Measurements from ENCODE around the gene PPM1D. TPM values are rescaled to one million over a fixed set of nuclear protein-coding genes. Genes with fewer than 3 reads are reported as not detected.

The PPM1D gene
- total and polyA plus RNA-seq, 2 donors (not counting 1 experiment from before 2014, with no cell fraction given): 6.5 to 27.2 TPM

DNA sequence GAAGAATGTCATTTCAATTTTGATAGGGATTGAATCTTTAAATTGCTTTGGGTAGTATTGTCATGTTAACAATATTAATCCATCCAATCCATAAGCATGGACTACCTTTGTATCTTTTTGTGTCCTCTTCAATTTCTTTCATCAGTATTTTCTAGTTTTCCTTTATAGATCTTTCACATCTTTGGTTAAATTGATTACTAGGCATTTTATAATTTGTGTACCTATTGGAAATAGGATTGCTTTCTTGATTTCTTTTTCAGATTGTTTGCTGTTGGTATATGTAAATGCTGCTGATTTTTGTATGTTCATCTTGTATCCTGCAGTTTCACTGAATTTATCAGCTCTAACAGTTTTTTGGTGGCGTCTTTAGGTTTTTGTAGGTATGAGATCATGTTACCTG lies 53.6 kb downstream of the PPM1D start:
- no peak overlapping the region for H3K4me2 ChIP-seq (replicated peaks; ENCODE audit: low read depth, low read length, poor library complexity, severe bottlenecking)
- H3K9me3 ChIP-seq (ENCODE audit: control extremely low read depth in 1 of 3, control insufficient read depth in 2 of 3, insufficient read depth in 1 of 3, low read length in 2 of 3): no peaks in the 10 kb centered on the region
- H3K79me2 ChIP-seq (ENCODE audit: control insufficient read depth, insufficient read depth, low read length): peaks cover 42% of the 10 kb centered on the region
- H3K9me3 Mint-ChIP-seq (ENCODE audit: insufficient read depth): no peaks in the 10 kb centered on the region
- no peak overlapping the region for H2AFZ ChIP-seq (ENCODE audit: insufficient read depth, low read depth, low read length, poor library complexity, severe bottlenecking)
- H3K27me3 ChIP-seq (replicated peaks in 1 of 4; ENCODE audit: control extremely low read depth in 1 of 4, control insufficient read depth in 3 of 4, insufficient read depth in 4 of 4, low read length in 3 of 4): no peaks in the 10 kb centered on the region
- H3K4me1 ChIP-seq (ENCODE audit: control insufficient read depth in 2 of 2, insufficient read depth in 2 of 2, low read length in 2 of 2): peaks cover 6 to 11% of the 10 kb centered on the region in 2 donors
- ATAC-seq (ENCODE audit: low read depth) (no peak), DNase-seq (no peak)
- TF ChIP-seq, protein P1, sequence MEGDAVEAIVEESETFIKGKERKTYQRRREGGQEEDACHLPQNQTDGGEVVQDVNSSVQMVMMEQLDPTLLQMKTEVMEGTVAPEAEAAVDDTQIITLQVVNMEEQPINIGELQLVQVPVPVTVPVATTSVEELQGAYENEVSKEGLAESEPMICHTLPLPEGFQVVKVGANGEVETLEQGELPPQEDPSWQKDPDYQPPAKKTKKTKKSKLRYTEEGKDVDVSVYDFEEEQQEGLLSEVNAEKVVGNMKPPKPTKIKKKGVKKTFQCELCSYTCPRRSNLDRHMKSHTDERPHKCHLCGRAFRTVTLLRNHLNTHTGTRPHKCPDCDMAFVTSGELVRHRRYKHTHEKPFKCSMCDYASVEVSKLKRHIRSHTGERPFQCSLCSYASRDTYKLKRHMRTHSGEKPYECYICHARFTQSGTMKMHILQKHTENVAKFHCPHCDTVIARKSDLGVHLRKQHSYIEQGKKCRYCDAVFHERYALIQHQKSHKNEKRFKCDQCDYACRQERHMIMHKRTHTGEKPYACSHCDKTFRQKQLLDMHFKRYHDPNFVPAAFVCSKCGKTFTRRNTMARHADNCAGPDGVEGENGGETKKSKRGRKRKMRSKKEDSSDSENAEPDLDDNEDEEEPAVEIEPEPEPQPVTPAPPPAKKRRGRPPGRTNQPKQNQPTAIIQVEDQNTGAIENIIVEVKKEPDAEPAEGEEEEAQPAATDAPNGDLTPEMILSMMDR (IDR thresholded peaks at IDR 0.05): no peak
- TF ChIP-seq EZH2 (IDR thresholded peaks at IDR 0.05; ENCODE audit: borderline replicate concordance, insufficient read depth, low read depth, low read length, poor library complexity, severe bottlenecking): no peak
- CTCF ChIA-PET: interaction anchor here (0.8 kb wide), 1 partner anchor 16 kb away, joined by 6 read pairs; no protein-coding TSS in a partner anchor
- no peak overlapping the region for H3K4me3 Mint-ChIP-seq
- no peaks in the 10 kb centered on the region for H4K20me1 ChIP-seq (ENCODE audit: control insufficient read depth, insufficient read depth, low read length, poor library complexity, severe bottlenecking)
- peaks cover 25% of the 10 kb centered on the region for H3K4me1 Mint-ChIP-seq
- intact Hi-C loops (cut with micrococcal nuclease): no loop called here
- POLR2A ChIA-PET: no interaction called here
- no peaks in the 10 kb centered on the region for H3K27me3 Mint-ChIP-seq
- peaks cover 5 to 25% of the 10 kb centered on the region in 2 experiments for H3K36me3 ChIP-seq (replicated peaks in 1 of 2; ENCODE audit: control extremely low read depth in 1 of 2, control insufficient read depth in 1 of 2, extremely low read depth in 1 of 2, insufficient read depth in 2 of 2, low read length in 1 of 2)
- WGBS (ENCODE audit: insufficient coverage): no CpG with 5 or more reads among the region's 1 CpG
- H3K9ac ChIP-seq (ENCODE audit: low read length): no peak overlapping the region
- no peak overlapping the region for H3K4me3 ChIP-seq (ENCODE audit: control extremely low read depth in 1 of 5, extremely low read depth in 1 of 5, insufficient read depth in 1 of 5, low read depth in 2 of 5, low read length in 4 of 5)
- H3K27ac ChIP-seq (ENCODE audit: low read length in 2 of 2): no peak overlapping the region
- H3K27ac Mint-ChIP-seq: no peak overlapping the region

DNA sequence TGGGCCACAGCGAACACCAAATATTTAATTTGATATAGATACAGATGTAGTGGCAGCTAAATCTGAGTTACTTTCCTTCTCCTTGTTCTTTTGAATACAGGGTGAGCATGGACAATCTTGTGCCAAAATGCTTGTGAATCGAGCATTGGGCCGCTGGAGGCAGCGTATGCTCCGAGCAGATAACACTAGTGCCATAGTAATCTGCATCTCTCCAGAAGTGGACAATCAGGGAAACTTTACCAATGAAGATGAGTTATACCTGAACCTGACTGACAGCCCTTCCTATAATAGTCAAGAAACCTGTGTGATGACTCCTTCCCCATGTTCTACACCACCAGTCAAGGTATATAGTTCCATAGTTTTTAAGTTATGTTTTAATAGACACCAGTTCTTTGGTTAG lies 56.5 kb downstream of the PPM1D start:
- H3K4me3 Mint-ChIP-seq: no peak overlapping the region
- no peak overlapping the region for H3K27ac ChIP-seq (ENCODE audit: low read length in 2 of 2)
- no peak overlapping the region for H3K9ac ChIP-seq (ENCODE audit: low read length)
- H3K4me2 ChIP-seq (replicated peaks; ENCODE audit: low read depth, low read length, poor library complexity, severe bottlenecking): no peak overlapping the region
- no peak overlapping the region for H3K27ac Mint-ChIP-seq
- H3K27me3 Mint-ChIP-seq: no peaks in the 10 kb centered on the region
- WGBS (ENCODE audit: insufficient coverage): 100% methylated on average over 4 of the region's 5 CpGs
- intact Hi-C loops (cut with micrococcal nuclease): no loop called here
- POLR2A ChIA-PET: no interaction called here
- H3K36me3 ChIP-seq (replicated peaks in 1 of 2; ENCODE audit: control extremely low read depth in 1 of 2, control insufficient read depth in 1 of 2, extremely low read depth in 1 of 2, insufficient read depth in 2 of 2, low read length in 1 of 2): peaks cover 5 to 15% of the 10 kb centered on the region in 2 experiments
- DNase-seq (no peak), ATAC-seq (ENCODE audit: low read depth) (no peak)
- peaks cover 22% of the 10 kb centered on the region for H3K4me1 Mint-ChIP-seq
- no peaks in the 10 kb centered on the region for H4K20me1 ChIP-seq (ENCODE audit: control insufficient read depth, insufficient read depth, low read length, poor library complexity, severe bottlenecking)
- H3K9me3 Mint-ChIP-seq (ENCODE audit: insufficient read depth): no peaks in the 10 kb centered on the region
- TF ChIP-seq, protein P1 (IDR thresholded peaks at IDR 0.05): no peak
- TF ChIP-seq EZH2 (IDR thresholded peaks at IDR 0.05; ENCODE audit: borderline replicate concordance, insufficient read depth, low read depth, low read length, poor library complexity, severe bottlenecking): no peak
- H3K9me3 ChIP-seq (ENCODE audit: control extremely low read depth in 1 of 3, control insufficient read depth in 2 of 3, insufficient read depth in 1 of 3, low read length in 2 of 3): no peaks in the 10 kb centered on the region
- no peak overlapping the region for H2AFZ ChIP-seq (ENCODE audit: insufficient read depth, low read depth, low read length, poor library complexity, severe bottlenecking)
- no peak overlapping the region for H3K4me3 ChIP-seq (ENCODE audit: control extremely low read depth in 1 of 5, extremely low read depth in 1 of 5, insufficient read depth in 1 of 5, low read depth in 2 of 5, low read length in 4 of 5)
- H3K4me1 ChIP-seq (ENCODE audit: control insufficient read depth in 2 of 2, insufficient read depth in 2 of 2, low read length in 2 of 2): peaks cover 6 to 11% of the 10 kb centered on the region in 2 donors
- CTCF ChIA-PET: interaction anchor here (0.6 kb wide), 1 partner anchor 44 kb away, joined by 3 read pairs; no protein-coding TSS in a partner anchor
- no peaks in the 10 kb centered on the region for H3K27me3 ChIP-seq (replicated peaks in 1 of 4; ENCODE audit: control extremely low read depth in 1 of 4, control insufficient read depth in 3 of 4, insufficient read depth in 4 of 4, low read length in 3 of 4)
- peaks cover 27% of the 10 kb centered on the region for H3K79me2 ChIP-seq (ENCODE audit: control insufficient read depth, insufficient read depth, low read length)
